PC-9 (cell line): ENCODE results near the gene P4HA2. TPM values are rescaled to one million over a fixed set of nuclear protein-coding genes. Genes with fewer than 3 reads are reported as not detected.
A peak's percentile ranks its signal among the peaks of the same experiment; 100 is the strongest.

Source experiments
- BruUV-seq: library from RNA; stranded (reverse); fragments of 400-500 nt; replicated peaks from 2 replicates; lab custom pipeline; 2021; lab: Mats Ljungman, UMichigan
- CTCF ChIA-PET: fragments of 300-600 bp; sonication (Branson Sonifier 250); formaldehyde crosslinking; loops from one replicate; lab custom pipeline; 2022; ENCODE audit warnings: antibody characterized with exemption; lab: Charles Lee
- POLR2A ChIA-PET: fragments of 300-600 bp; sonication (Branson Sonifier 250); formaldehyde crosslinking; loops from one replicate; lab custom pipeline; 2022; ENCODE audit warnings: antibody characterized with exemption; ENCODE audit not compliant: unreplicated experiment; lab: Charles Lee
- DNase-seq, 2 experiments: peaks; one replicate each; pipeline versions ENCODE4 v3.0.0 to v3.0.0-alpha.2; 2015 to 2022; ENCODE audit warnings: mixed read lengths in 1 of 2
- H2AFZ ChIP-seq: fragments of 200-600 bp; sonication (generic); 2 replicates; pipeline ENCODE4 v1.8.1; 2017; ENCODE audit warnings: antibody characterized with exemption
- H3F3A ChIP-seq: fragments of 200-600 bp; sonication (generic); 2 replicates; pipeline ENCODE4 v1.8.1; 2017; ENCODE audit warnings: antibody characterized with exemption, mild to moderate bottlenecking, low read depth; ENCODE audit not compliant: insufficient read depth
- H3K27ac ChIP-seq: fragments of 200-600 bp; sonication (generic); 2 replicates; pipeline ENCODE4 v1.6.1; 2016; ENCODE audit warnings: mixed run types
- H3K27me3 ChIP-seq: fragments of 200-600 bp; sonication (generic); 2 replicates; pipeline ENCODE4 v1.6.1; 2016; ENCODE audit warnings: low read depth, mixed run types; ENCODE audit not compliant: insufficient read depth
- H3K36me3 ChIP-seq: fragments of 200-600 bp; sonication (generic); 2 replicates; pipeline ENCODE4 v1.6.1; 2016; ENCODE audit warnings: low read depth, mixed run types
- H3K4me1 ChIP-seq: fragments of 200-600 bp; sonication (generic); replicated peaks from 2 replicates; pipeline ENCODE4 v1.6.1; 2016; ENCODE audit warnings: mixed run types; ENCODE audit not compliant: insufficient read depth
- H3K4me2 ChIP-seq: fragments of 200-600 bp; sonication (generic); 2 replicates; pipeline ENCODE4 v1.6.1; 2017; ENCODE audit warnings: mixed run types
- H3K4me3 ChIP-seq: fragments of 200-600 bp; sonication (generic); 2 replicates; pipeline ENCODE4 v1.6.1; 2016; ENCODE audit warnings: mixed run types
- H3K79me2 ChIP-seq: fragments of 200-600 bp; sonication (generic); 2 replicates; pipeline ENCODE4 v1.6.1; 2017; ENCODE audit warnings: low read depth, mixed run types
- H3K9me2 ChIP-seq: fragments of 200-600 bp; sonication (generic); 2 replicates; pipeline ENCODE4 v1.8.1; 2017; ENCODE audit warnings: mild to moderate bottlenecking; ENCODE audit not compliant: insufficient read depth
- H3K9me3 ChIP-seq: fragments of 200-600 bp; sonication (generic); 2 replicates; pipeline ENCODE4 v1.8.1; 2016; ENCODE audit warnings: low read depth; ENCODE audit not compliant: insufficient read depth
- H4K20me1 ChIP-seq: fragments of 200-600 bp; sonication (generic); 2 replicates; pipeline ENCODE4 v1.8.1; 2017; ENCODE audit not compliant: insufficient read depth
- CTCF ChIP-seq: fragments of 200-600 bp; sonication (generic); conservative IDR thresholded peaks from 2 replicates; pipeline ENCODE4 v1.6.1; 2017; ENCODE audit warnings: mixed run types, antibody characterized with exemption, mild to moderate bottlenecking, moderate library complexity
- EZH2 ChIP-seq: fragments of 200-600 bp; sonication (generic); IDR thresholded peaks from 2 replicates; pipeline ENCODE4 v1.8.0; 2017; ENCODE audit warnings: antibody characterized with exemption, low read depth
- intact Hi-C: fragments of 100-400 bp; cut with micrococcal nuclease; formaldehyde crosslinking; loops from one replicate; pipeline ENCODE4 v1.10.0; 2022; ENCODE audit not compliant: unreplicated experiment
- total RNA-seq: library from RNA; stranded (reverse); gene quantifications from 2 replicates; pipeline ENCODE4 v1.2.3, GENCODE V29; 2021

The P4HA2 gene
- total RNA-seq, 1 experiment from 2014 or later: 21.7 TPM

- intact Hi-C loops: no loop called here
- no peaks in the 10 kb centered on the region for H3K9me3 ChIP-seq
- no peak overlapping the region for H2AFZ ChIP-seq
- no peaks in the 10 kb centered on the region for H3F3A ChIP-seq
- no peak for DNase-seq
- no peaks in the 10 kb centered on the region for H3K9me2 ChIP-seq
- H3K79me2 ChIP-seq: no peaks in the 10 kb centered on the region
- no peak overlapping the region for H3K4me3 ChIP-seq
- H4K20me1 ChIP-seq: no peaks in the 10 kb centered on the region
- no peak overlapping the region for H3K27ac ChIP-seq
- H3K36me3 ChIP-seq: no peaks in the 10 kb centered on the region
- POLR2A ChIA-PET: no interaction called here
- no peak for TF ChIP-seq CTCF
- no peak for TF ChIP-seq EZH2
- CTCF ChIA-PET: interaction anchor here (0.6 kb wide), 2 partner anchors 176 to 468 kb away, joined by 3 to 4 read pairs; no protein-coding TSS in a partner anchor
- BruUV-seq: TSS peak; percentile 11
- H3K27me3 ChIP-seq: no peaks in the 10 kb centered on the region
- no peak overlapping the region for H3K4me2 ChIP-seq
- peaks cover 4% of the 10 kb centered on the region for H3K4me1 ChIP-seq
These were observed 43.9 kb upstream of the P4HA2 start for GRCh38 chr5:132271251-132272246.

- DNase-seq: no peak
- Histone ChIP-seq H3K9me3 (no peaks in the 10 kb centered on the region), H3K4me3 (no peak overlapping the region), H2AFZ (no peak overlapping the region), H3K27me3 (no peaks in the 10 kb centered on the region), H3K9me2 (no peaks in the 10 kb centered on the region), H3K4me2 (no peak overlapping the region), H3K27ac (no peak overlapping the region), H3K4me1 (peaks cover 12% of the 10 kb centered on the region), H3K36me3 (no peaks in the 10 kb centered on the region), H3F3A (peaks cover 4% of the 10 kb centered on the region; the same call in 1 of the 2 replicates), H4K20me1 (no peaks in the 10 kb centered on the region), H3K79me2 (no peaks in the 10 kb centered on the region)
- POLR2A ChIA-PET: no interaction called here
- no TSS peak for BruUV-seq
- TF ChIP-seq CTCF (no peak), EZH2 (no peak)
- intact Hi-C loops: no loop called here
- CTCF ChIA-PET: interaction anchor here (0.5 kb wide), 1 partner anchor 99 kb away, joined by 3 read pairs; no protein-coding TSS in a partner anchor
These were observed 43.1 kb upstream of the P4HA2 start for GRCh38 chr5:132270706-132271105.

- BruUV-seq: no TSS peak
These were observed 42.6 kb upstream of the P4HA2 start for GRCh38 chr5:132270335-132270665.

More at GRCh38 chr5:132270335-132270665, 42.6 kb upstream of the P4HA2 start:
- H3K4me3 ChIP-seq: no peak overlapping the region
- no peaks in the 10 kb centered on the region for H3K9me3 ChIP-seq
- no peaks in the 10 kb centered on the region for H4K20me1 ChIP-seq
- TF ChIP-seq EZH2 (no peak), CTCF (no peak)
- H3K9me2 ChIP-seq: no peaks in the 10 kb centered on the region
- CTCF ChIA-PET: interaction anchor here (0.5 kb wide), 1 partner anchor 98 kb away, joined by 3 read pairs; no protein-coding TSS in a partner anchor
- H3K27me3 ChIP-seq: no peaks in the 10 kb centered on the region
- peaks cover 16% of the 10 kb centered on the region for H3K4me1 ChIP-seq
- peaks cover 7% of the 10 kb centered on the region; the same call in 1 of the 2 replicates for H3F3A ChIP-seq
- no peaks in the 10 kb centered on the region for H3K36me3 ChIP-seq
- H3K4me2 ChIP-seq: no peak overlapping the region
- H2AFZ ChIP-seq: no peak overlapping the region
- POLR2A ChIA-PET: no interaction called here
- H3K27ac ChIP-seq: no peak overlapping the region
- DNase-seq: no peak
- H3K79me2 ChIP-seq: no peaks in the 10 kb centered on the region
- intact Hi-C loops: no loop called here
